ENCODE measurements around the gene POU3F3. TPM values are rescaled to one million over a fixed set of nuclear protein-coding genes. Genes with fewer than 3 reads are reported as not detected.

POU3F3 gene
- 0.03 to 0.05 TPM in 2 of 5 replicates, not detected in the others for total RNA-seq (2022; extraction: Qiagen RNA extraction; ENCODE audit: low read depth)

DNA sequence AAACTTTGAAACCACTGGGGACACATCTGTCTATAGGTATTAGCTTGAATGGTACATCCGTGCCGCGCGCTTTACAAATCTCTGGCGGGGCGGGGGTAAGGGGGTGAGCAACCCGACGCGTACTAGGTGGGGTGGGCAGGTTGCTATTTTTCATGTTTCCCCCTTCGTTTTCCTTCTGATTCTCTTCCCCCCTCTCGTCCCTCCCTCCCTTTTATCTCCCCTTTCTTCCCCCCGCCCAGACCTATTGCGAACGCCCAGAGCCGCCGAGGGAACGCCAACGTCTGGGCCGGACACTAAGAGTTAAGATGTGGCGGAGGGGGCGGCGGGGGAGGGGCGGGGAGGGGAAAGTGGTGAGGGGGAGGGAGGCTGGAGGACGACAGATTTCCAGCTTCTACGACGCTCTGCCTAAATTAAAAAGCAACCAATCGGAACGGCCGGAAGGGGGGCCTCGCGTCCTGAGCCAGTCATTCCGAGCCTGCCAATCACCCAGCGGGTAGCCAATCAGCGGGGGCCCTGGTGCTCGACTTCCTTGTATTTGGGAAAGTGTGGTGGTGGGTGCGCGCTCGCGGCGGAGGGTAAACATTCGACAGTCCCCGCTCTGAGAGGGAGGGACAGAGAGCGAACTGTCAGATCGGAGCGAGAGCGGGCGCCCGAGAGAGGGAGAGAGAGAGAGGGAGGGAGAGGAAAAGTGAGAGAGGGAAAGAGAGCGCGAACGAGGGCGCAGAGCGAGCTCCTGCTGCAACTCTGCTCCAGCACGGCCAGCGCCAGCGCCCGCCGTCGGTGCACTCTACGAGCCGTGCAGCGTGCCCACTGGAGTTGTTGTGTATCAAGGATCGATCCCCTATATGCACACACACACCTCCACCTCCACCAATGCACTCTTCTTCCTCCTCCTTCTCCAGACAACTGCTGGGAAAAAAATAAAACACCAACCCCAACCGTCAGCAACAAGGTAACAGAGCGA, at the start of gene POU3F3:
POU3F3 (plus strand) TSS at position 582 of the 964 bp plus-strand sequence. CDS start 1,396 bp downstream, outside the sequence.

Other genes with a start within 250 kb of the POU3F3 start
- gene MRPS9, start 184.0 kb downstream of the POU3F3 start, total RNA-seq (2022; extraction: Qiagen RNA extraction; ENCODE audit: low read depth), result 30.1 to 35.9 TPM (median 33.6 TPM) in 5 replicates